IMR-90 (cell line): Measurements from ENCODE around the gene GTPBP4. TPM values are rescaled to one million over a fixed set of nuclear protein-coding genes. Genes with fewer than 3 reads are reported as not detected.

Source experiments
- ATAC-seq: fragments of 200-7000 bp; cut with Tn5 transposase; 2 replicates; pipeline ENCODE4 v1.9.1; 2020; ENCODE audit warnings: low read depth, mild to moderate bottlenecking, moderate library complexity
- BruUV-seq: library from RNA; stranded (reverse); fragments of 400-500 nt; replicated peaks from 2 replicates; lab custom pipeline; 2021; lab: Mats Ljungman, UMichigan
- CTCF ChIA-PET: fragments of 300-600 bp; formaldehyde crosslinking; extraction: SDS; loops from one replicate; lab custom pipeline; 2021; ENCODE audit warnings: antibody characterized with exemption; lab: Yijun Ruan, JAX
- POLR2A ChIA-PET: fragments of 300-600 bp; sonication (Branson Sonifier 250); formaldehyde crosslinking; loops from one replicate; lab custom pipeline; 2022; ENCODE audit warnings: antibody characterized with exemption; ENCODE audit not compliant: unreplicated experiment; lab: Charles Lee
- DNase-seq: peaks from one replicate; pipeline ENCODE4 v3.0.0; 2013
- H2AFZ ChIP-seq: replicated peaks from 2 replicates; pipeline ENCODE3; 2013; ENCODE audit warnings: low read length, mild to moderate bottlenecking; ENCODE audit not compliant: poor library complexity
- H2AK5ac ChIP-seq: 2 replicates; pipeline ENCODE4 v1.6.1; 2013; ENCODE audit warnings: low read depth, low read length, inconsistent platforms
- H2AK9ac ChIP-seq: replicated peaks from 2 replicates; pipeline ENCODE3; 2013; ENCODE audit warnings: mild to moderate bottlenecking, low read depth, low read length, moderate library complexity; ENCODE audit not compliant: poor library complexity
- H2BK120ac ChIP-seq: 2 replicates; pipeline ENCODE4 v1.6.1; 2013; ENCODE audit warnings: low read depth, low read length, inconsistent platforms
- H2BK15ac ChIP-seq: 3 replicates; pipeline ENCODE4 v1.6.1; 2013; ENCODE audit warnings: low read depth, low read length, inconsistent platforms
- H2BK20ac ChIP-seq: 2 replicates; pipeline ENCODE4 v1.6.1; 2013; ENCODE audit warnings: low read depth, mild to moderate bottlenecking, inconsistent platforms, low read length, moderate library complexity
- H2BK5ac ChIP-seq: 2 replicates; pipeline ENCODE4 v1.6.1; 2013; ENCODE audit warnings: mild to moderate bottlenecking, low read depth, low read length, inconsistent platforms; ENCODE audit not compliant: poor library complexity, severe bottlenecking
- H3K14ac ChIP-seq: replicated peaks from 2 replicates; pipeline ENCODE4 v1.6.1; 2013; ENCODE audit warnings: low read depth, low read length, inconsistent platforms
- H3K18ac ChIP-seq: 2 replicates; pipeline ENCODE4 v1.6.1; 2013; ENCODE audit warnings: low read depth, low read length, control low read depth
- H3K23ac ChIP-seq: 2 replicates; pipeline ENCODE4 v1.6.1; 2013; ENCODE audit warnings: low read depth, low read length, inconsistent platforms
- H3K27ac ChIP-seq: 2 replicates; pipeline ENCODE4 v1.5.1; 2013; ENCODE audit warnings: mild to moderate bottlenecking, control low read depth, low read length; ENCODE audit not compliant: insufficient read depth
- H3K27me3 ChIP-seq: 2 replicates; pipeline ENCODE4 v1.6.1; 2013; ENCODE audit warnings: low read length; ENCODE audit not compliant: control insufficient read depth, insufficient read depth
- H3K36me3 ChIP-seq: 2 replicates; pipeline ENCODE4 v1.6.1; 2013; ENCODE audit warnings: low read length, mixed read lengths; ENCODE audit not compliant: control insufficient read depth, insufficient read depth
- H3K4ac ChIP-seq: 2 replicates; pipeline ENCODE4 v1.6.1; 2013; ENCODE audit warnings: low read depth, low read length, inconsistent platforms
- H3K4me1 ChIP-seq: 2 replicates; pipeline ENCODE4 v1.6.1; 2013; ENCODE audit warnings: low read length, mixed read lengths; ENCODE audit not compliant: control insufficient read depth, insufficient read depth
- H3K4me2 ChIP-seq: 2 replicates; pipeline ENCODE4 v1.6.1; 2013; ENCODE audit warnings: low read depth, mild to moderate bottlenecking, control low read depth, low read length, moderate library complexity
- H3K4me3 ChIP-seq: 2 replicates; pipeline ENCODE4 v1.5.1; 2013; ENCODE audit warnings: low read depth, mild to moderate bottlenecking, control low read depth, low read length, moderate library complexity; ENCODE audit not compliant: insufficient read depth
- H3K56ac ChIP-seq: 2 replicates; pipeline ENCODE4 v1.6.1; 2013; ENCODE audit warnings: low read length, inconsistent platforms; ENCODE audit not compliant: insufficient read depth; ENCODE audit errors: extremely low read depth
- H3K79me1 ChIP-seq, 2 experiments: 2 replicates each; pipeline ENCODE4 v1.6.1; 2013; ENCODE audit warnings: low read length in 2 of 2, inconsistent platforms in 1 of 2, low read depth in 1 of 2
- H3K9ac ChIP-seq: 2 replicates; pipeline ENCODE4 v1.6.1; 2013; ENCODE audit warnings: low read depth, low read length, control low read depth
- H3K9me1 ChIP-seq: 2 replicates; pipeline ENCODE4 v1.6.1; 2013; ENCODE audit warnings: low read length, inconsistent platforms; ENCODE audit not compliant: insufficient read depth
- H3K9me3 ChIP-seq: 2 replicates; pipeline ENCODE4 v1.6.1; 2013; ENCODE audit warnings: low read length; ENCODE audit not compliant: control insufficient read depth, insufficient read depth
- H4K20me1 ChIP-seq: 2 replicates; pipeline ENCODE4 v1.6.1; 2013; ENCODE audit warnings: low read length, inconsistent platforms; ENCODE audit not compliant: insufficient read depth
- H4K5ac ChIP-seq: 2 replicates; pipeline ENCODE4 v1.6.1; 2013; ENCODE audit warnings: mild to moderate bottlenecking, low read depth, low read length, control low read depth
- H4K8ac ChIP-seq, 2 experiments: 2 replicates each; pipeline ENCODE4 v1.6.1; 2013; ENCODE audit warnings: low read depth in 2 of 2, low read length in 2 of 2, control low read depth in 1 of 2, inconsistent platforms in 1 of 2
- H4K91ac ChIP-seq: 2 replicates; pipeline ENCODE4 v1.6.1; 2013; ENCODE audit warnings: low read depth, low read length, inconsistent platforms; ENCODE audit not compliant: insufficient read depth
- MXI1 ChIP-seq: IDR thresholded peaks from 2 replicates; pipeline ENCODE4 v1.6.1; 2012; ENCODE audit warnings: low read depth, mild to moderate bottlenecking, low read length, moderate library complexity, borderline replicate concordance
- WGBS, 2 experiments: methylation state at CpG; one replicate each; pipeline versions ENCODE4 v1.1.5 to v1.1.7; 2013; ENCODE audit warnings: missing lambda C conversion rate in 2 of 2; ENCODE audit not compliant: insufficient read length in 1 of 2; ENCODE audit errors: extremely low coverage in 2 of 2; 5-methylcytosine and 5-hydroxymethylcytosine counted together
- dilution Hi-C: fragments of 300-500 bp; cut with HindIII; formaldehyde crosslinking; loops from one replicate; pipeline ENCODE4 v1.14.3; 2018; ENCODE audit warnings: low sequenced_read_pairs; ENCODE audit not compliant: unreplicated experiment
- in situ Hi-C: fragments of 300-500 bp; cut with MboI; formaldehyde crosslinking; loops from 3 replicates; pipeline ENCODE4 v1.14.3; 2019; ENCODE audit warnings: low sequenced_read_pairs, inconsistent platforms, mixed read lengths
- intact Hi-C: fragments of 100-400 bp; cut with micrococcal nuclease; formaldehyde crosslinking; loops from 2 replicates; pipeline ENCODE4 v1.10.0; 2022
- polyA plus RNA-seq, 3 experiments: library from polyadenylated mRNA; depleted of rRNA; stranded (reverse); fragments of >200 nt; gene quantifications; 2 replicates each; pipeline ENCODE4 v1.2.3, GENCODE V29; 2012; ENCODE audit warnings: low replicate concordance in 1 of 3
- total RNA-seq: library from RNA; depleted of rRNA; stranded (reverse); fragments of >200 nt; gene quantifications from 2 replicates; pipeline ENCODE4 v1.2.3, GENCODE V29; 2012
- TF ChIP-seq, protein P1 (sequence below): fragments of 150-350 bp; IDR thresholded peaks from 2 replicates; pipeline ENCODE4 v1.6.1; 2016; ENCODE audit warnings: low read depth, mild to moderate bottlenecking, low read length, moderate library complexity, borderline replicate concordance

The GTPBP4 gene
- total and polyA plus RNA-seq, 2 of the 4 experiments (the other 2 are of a cell fraction), result 46.2 to 48.6 TPM

- WGBS, 2 experiments, result 0% methylated on average over 8 of the region's 34 CpGs; no CpG with 5 or more reads in 1 of the 2 experiments
- Histone ChIP-seq H2AK9ac (peak overlapping the region; percentile 100), H3K4me2 (peak overlapping the region; percentile 86), H4K20me1 (peaks cover 23% of the 10 kb centered on the region), H3K27ac (peak overlapping the region; percentile 68), H3K4me1 (peaks cover 5% of the 10 kb centered on the region), H2BK120ac (0 out of 2 replicates have a peak overlapping the region, but pooled peaks have one; percentile 18), H3K56ac (peak overlapping the region; percentile 58; the same call in 1 of the 2 replicates), H4K5ac (no peak overlapping the region), H4K91ac (no peak overlapping the region), H3K4ac (peak overlapping the region; percentile 67), H2BK15ac (no peak overlapping the region), H3K14ac (peak overlapping the region; percentile 86), H3K9me1 (peaks cover 5% of the 10 kb centered on the region; the same call in 1 of the 2 replicates), H3K9ac (peak overlapping the region; percentile 64), H2AK5ac (no peak overlapping the region), H2BK20ac (no peak overlapping the region), H4K8ac (peak overlapping the region; percentile 26 to 66), H2AFZ (peak overlapping the region; percentile 99), H3K9me3 (no peaks in the 10 kb centered on the region), H2BK5ac (peak overlapping the region; percentile 69), H3K23ac (peak overlapping the region; percentile 39), H3K18ac (no peak overlapping the region), H3K4me3 (peak overlapping the region; percentile 50), H3K36me3 (peaks cover 2% of the 10 kb centered on the region), H3K79me1 (peaks cover 19 to 65% of the 10 kb centered on the region in 2 experiments), H3K27me3 (no peaks in the 10 kb centered on the region)
- dilution Hi-C loops (no loop called here), in situ Hi-C loops (no loop called here), intact Hi-C loops (no loop called here)
- TF ChIP-seq, protein P1, sequence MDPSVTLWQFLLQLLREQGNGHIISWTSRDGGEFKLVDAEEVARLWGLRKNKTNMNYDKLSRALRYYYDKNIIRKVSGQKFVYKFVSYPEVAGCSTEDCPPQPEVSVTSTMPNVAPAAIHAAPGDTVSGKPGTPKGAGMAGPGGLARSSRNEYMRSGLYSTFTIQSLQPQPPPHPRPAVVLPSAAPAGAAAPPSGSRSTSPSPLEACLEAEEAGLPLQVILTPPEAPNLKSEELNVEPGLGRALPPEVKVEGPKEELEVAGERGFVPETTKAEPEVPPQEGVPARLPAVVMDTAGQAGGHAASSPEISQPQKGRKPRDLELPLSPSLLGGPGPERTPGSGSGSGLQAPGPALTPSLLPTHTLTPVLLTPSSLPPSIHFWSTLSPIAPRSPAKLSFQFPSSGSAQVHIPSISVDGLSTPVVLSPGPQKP, result no peak
- TF ChIP-seq MXI1, result 0 out of 2 replicates have a peak, but pooled peaks have one; percentile 6
- peak; percentile 0; the same call in 1 of the 2 replicates for ATAC-seq
- DNase-seq, result no peak
- CTCF ChIA-PET, result no interaction called here
- TSS peak; percentile 87 for BruUV-seq
- POLR2A ChIA-PET, result interaction anchor here (0.7 kb wide), 1 partner anchor 229 kb away, joined by 3 read pairs; no protein-coding TSS in a partner anchor
Measured at GRCh38 chr10:1049425-1049958, 61.3 kb downstream of the GTPBP4 start.
